ENCODE data around the gene TOMM5.

The TOMM5 gene

DNA sequence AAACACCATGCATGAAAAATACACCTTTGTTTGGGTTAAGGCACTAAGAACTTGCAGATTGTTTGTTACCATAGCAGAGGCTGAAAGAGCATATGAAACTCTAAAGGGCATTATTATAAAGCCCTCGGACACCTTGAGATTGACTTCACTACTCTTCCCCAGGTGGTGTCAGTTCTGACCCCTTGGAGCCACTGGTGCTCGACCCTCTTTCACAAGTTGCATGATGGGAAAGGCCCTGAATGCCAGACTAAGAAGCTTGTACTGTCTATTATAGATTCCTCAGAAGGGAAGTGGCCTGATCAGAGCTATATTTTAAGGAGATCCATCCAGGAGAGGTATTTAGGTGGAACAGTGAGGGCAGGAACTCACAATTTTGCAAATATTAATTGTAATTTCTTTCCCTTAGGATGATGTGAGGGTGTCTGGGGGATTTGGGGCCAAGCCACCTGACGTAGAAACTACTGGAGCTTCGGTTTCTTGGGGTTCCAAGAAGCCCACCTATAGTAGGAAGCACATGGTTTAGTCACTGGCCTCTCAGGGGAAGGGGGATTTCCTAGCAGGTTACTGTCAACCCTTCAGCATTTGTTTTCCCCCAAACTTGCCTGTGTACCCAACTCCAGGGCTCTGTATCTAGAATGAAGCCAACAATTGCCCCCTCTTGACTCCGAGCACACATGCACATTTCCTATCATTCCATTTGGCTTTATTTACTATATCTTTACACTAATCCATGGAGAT, 32.4 kb downstream of the TOMM5 start:
- TF ChIP-seq ZFX (IDR thresholded peaks at IDR 0.05) = no peak
- TF ChIP-seq, protein P1, sequence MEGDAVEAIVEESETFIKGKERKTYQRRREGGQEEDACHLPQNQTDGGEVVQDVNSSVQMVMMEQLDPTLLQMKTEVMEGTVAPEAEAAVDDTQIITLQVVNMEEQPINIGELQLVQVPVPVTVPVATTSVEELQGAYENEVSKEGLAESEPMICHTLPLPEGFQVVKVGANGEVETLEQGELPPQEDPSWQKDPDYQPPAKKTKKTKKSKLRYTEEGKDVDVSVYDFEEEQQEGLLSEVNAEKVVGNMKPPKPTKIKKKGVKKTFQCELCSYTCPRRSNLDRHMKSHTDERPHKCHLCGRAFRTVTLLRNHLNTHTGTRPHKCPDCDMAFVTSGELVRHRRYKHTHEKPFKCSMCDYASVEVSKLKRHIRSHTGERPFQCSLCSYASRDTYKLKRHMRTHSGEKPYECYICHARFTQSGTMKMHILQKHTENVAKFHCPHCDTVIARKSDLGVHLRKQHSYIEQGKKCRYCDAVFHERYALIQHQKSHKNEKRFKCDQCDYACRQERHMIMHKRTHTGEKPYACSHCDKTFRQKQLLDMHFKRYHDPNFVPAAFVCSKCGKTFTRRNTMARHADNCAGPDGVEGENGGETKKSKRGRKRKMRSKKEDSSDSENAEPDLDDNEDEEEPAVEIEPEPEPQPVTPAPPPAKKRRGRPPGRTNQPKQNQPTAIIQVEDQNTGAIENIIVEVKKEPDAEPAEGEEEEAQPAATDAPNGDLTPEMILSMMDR (conservative IDR thresholded peaks at IDR 0.05) = no peak
- H3K27ac ChIP-seq = no peak overlapping the region

DNA sequence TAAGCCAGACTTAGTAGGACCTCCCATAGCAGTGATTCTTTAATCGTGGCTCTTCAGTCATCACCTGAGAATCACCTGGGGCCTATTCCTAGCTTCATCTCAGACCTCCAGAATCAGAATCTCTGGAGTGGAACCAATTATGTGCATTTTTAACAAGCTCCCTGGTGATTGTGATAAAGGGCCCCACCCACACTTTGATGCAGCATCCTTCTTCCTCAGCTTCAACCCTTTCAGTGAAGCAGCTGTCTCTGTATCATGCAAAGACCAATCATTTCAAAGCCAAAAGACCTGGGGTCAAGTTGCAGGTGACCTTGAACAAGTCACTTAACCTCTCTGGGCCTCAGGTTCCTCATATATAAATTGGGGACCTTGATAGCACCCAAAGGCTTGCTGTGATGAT, 33.3 kb downstream of the TOMM5 start:
- no peak for TF ChIP-seq ZFX (IDR thresholded peaks at IDR 0.05)
- no peak overlapping the region for H3K27ac ChIP-seq

DNA sequence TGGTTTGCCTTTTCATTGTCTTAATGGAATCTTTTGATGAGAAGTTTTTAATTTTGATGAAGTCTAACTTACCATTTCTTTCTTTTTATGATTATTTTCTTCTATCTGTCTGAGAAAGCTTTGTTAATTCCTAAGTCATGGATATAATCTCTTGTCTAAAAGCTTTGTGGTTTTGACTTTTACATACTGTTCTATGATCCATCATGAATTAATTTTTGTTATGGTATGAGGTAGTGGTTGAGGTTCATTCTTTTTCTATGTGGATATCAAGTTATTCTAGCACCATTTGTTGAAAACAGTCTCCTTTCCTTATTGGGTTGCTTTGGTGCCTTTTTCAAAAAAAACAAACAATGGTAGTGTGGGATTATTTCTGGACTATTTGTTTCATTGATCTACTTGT, 36.6 kb downstream of the TOMM5 start:
- TF ChIP-seq, protein P1 (conservative IDR thresholded peaks at IDR 0.05) = no peak
- no peak for TF ChIP-seq ZFX (IDR thresholded peaks at IDR 0.05)

DNA sequence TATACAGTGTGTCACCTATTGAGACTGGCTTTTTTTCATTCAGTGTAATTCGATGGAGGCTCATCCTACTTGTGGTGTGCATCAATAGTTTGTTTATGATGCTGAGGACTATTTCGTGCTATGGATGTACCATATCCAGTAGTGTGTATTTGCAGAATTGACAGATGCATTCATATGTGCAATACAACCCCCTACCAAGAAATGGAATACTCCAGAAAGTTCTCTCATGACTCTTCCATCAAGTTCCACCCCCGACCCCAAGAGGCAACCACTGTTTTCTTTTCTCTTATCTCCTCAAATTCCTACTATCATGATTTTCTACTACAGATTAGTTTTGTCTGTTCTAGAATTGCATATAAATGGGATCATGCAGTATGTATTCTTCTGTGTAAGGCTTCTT, 38.1 kb downstream of the TOMM5 start:
- TF ChIP-seq, protein P1 (conservative IDR thresholded peaks at IDR 0.05) = no peak
- TF ChIP-seq ZFX (IDR thresholded peaks at IDR 0.05) = no peak
- no peak overlapping the region for H3K27ac ChIP-seq

More for the DNA sequence above, 36.6 kb downstream of the TOMM5 start:
- no peak overlapping the region for H3K27ac ChIP-seq

GRCh38 chr9:37551888-37552287, 40.5 kb downstream of the TOMM5 start:
- no peak overlapping the region for H3K27ac ChIP-seq
- no peak for TF ChIP-seq ZFX (IDR thresholded peaks at IDR 0.05)
- TF ChIP-seq, protein P1 (conservative IDR thresholded peaks at IDR 0.05) = no peak

DNA sequence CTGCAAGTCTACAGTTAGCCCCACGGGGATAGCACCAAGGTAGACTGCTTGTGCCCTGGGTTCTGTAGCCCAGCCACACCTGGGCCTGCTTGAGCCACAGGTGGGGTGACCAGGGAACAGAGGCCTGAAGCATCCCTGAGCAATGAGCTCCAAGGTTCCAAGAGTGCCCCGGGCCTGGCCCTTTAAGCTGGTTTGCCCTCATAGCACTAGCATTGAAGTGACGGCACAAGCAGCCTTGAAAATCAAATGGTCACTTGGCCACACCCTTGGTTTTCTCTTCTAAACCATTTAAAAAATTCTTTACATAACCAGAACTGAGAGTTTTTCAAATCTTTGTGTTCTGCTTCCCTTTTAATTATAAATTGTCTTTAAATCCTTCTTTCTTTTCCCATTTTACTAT, 40.9 kb downstream of the TOMM5 start:
- TF ChIP-seq, protein P1 (conservative IDR thresholded peaks at IDR 0.05) = no peak
- TF ChIP-seq ZFX (IDR thresholded peaks at IDR 0.05) = no peak
- H3K27ac ChIP-seq = no peak overlapping the region

- H3K27ac ChIP-seq = no peak overlapping the region
- TF ChIP-seq, protein P1 (conservative IDR thresholded peaks at IDR 0.05) = no peak
- no peak for TF ChIP-seq ZFX (IDR thresholded peaks at IDR 0.05)
These were observed 41.6 kb downstream of the TOMM5 start for GRCh38 chr9:37550781-37551180.

DNA sequence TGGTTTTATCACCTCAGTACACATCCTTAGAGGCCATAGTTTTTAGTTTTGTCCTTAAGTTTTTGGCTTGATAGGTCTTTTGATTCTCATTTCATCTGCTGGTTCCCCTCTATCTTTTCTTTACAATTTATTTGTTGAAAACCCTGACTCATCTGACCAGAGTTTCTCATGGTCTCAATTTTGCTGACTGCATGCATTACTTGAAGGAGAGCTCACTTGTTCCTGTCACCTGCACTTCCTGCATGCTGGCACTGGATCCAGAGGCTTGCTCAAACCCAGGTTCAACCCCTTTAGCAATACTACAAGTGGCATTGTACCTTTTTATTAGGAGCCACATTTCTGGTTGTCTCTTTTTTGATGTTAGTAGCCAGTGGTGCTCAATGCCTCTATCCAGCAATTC, 42.9 kb downstream of the TOMM5 start:
- TF ChIP-seq ZFX (IDR thresholded peaks at IDR 0.05) = no peak
- TF ChIP-seq, protein P1 (conservative IDR thresholded peaks at IDR 0.05) = no peak
- H3K27ac ChIP-seq = no peak overlapping the region
